NCI-H1048 (cell line): ENCODE data around the gene ATP13A3.

Experiments used
- DNase-seq: peaks from one replicate; lab custom pipeline; 2025; lab: John Stamatoyannopoulos, UW

The ATP13A3 gene

GRCh38 chr3:194392576-194392975 is 94.2 kb downstream of the ATP13A3 start:
- DNase-seq: no peak

GRCh38 chr3:194390835-194391234 is 96.0 kb downstream of the ATP13A3 start:
- DNase-seq: no peak

GRCh38 chr3:194389269-194389668 is 97.5 kb downstream of the ATP13A3 start:
- DNase-seq: no peak

- no peak for DNase-seq
Measured at GRCh38 chr3:194387926-194388418, 98.8 kb downstream of the ATP13A3 start.

GRCh38 chr3:194387276-194387675 is 99.5 kb downstream of the ATP13A3 start:
- no peak for DNase-seq

GRCh38 chr3:194386648-194387047 is 100.2 kb downstream of the ATP13A3 start:
- DNase-seq: no peak

GRCh38 chr3:194386066-194386465 is 100.7 kb downstream of the ATP13A3 start:
- DNase-seq: no peak

- no peak for DNase-seq
Measured at GRCh38 chr3:194384569-194385001, 102.2 kb downstream of the ATP13A3 start.

GRCh38 chr3:194384156-194384555 is 102.6 kb downstream of the ATP13A3 start:
- DNase-seq: no peak

GRCh38 chr3:194383276-194383940 is 103.4 kb downstream of the ATP13A3 start:
- DNase-seq: no peak

GRCh38 chr3:194382892-194383223 is 103.9 kb downstream of the ATP13A3 start:
- no peak for DNase-seq

GRCh38 chr3:194382196-194382891 is 104.5 kb downstream of the ATP13A3 start:
- no peak for DNase-seq

GRCh38 chr3:194381460-194381875 is 105.3 kb downstream of the ATP13A3 start:
- DNase-seq: no peak

- DNase-seq: no peak
Measured at GRCh38 chr3:194380326-194380725, 106.5 kb downstream of the ATP13A3 start.

- no peak for DNase-seq
Measured at GRCh38 chr3:194379651-194380050, 107.2 kb downstream of the ATP13A3 start.

- DNase-seq: no peak
Measured at GRCh38 chr3:194379231-194379630, 107.6 kb downstream of the ATP13A3 start.

GRCh38 chr3:194377708-194378107 is 109.1 kb downstream of the ATP13A3 start:
- no peak for DNase-seq

- no peak for DNase-seq
Measured at GRCh38 chr3:194376241-194376560, 110.6 kb downstream of the ATP13A3 start.

GRCh38 chr3:194375473-194376240 is 111.1 kb downstream of the ATP13A3 start:
- DNase-seq: no peak

GRCh38 chr3:194374935-194375334 is 111.9 kb downstream of the ATP13A3 start:
- DNase-seq: no peak

- DNase-seq: no peak
Measured at GRCh38 chr3:194373899-194374298, 112.9 kb downstream of the ATP13A3 start.

GRCh38 chr3:194373028-194373427 is 113.8 kb downstream of the ATP13A3 start:
- DNase-seq: no peak

- no peak for DNase-seq
Measured at GRCh38 chr3:194370753-194371152, 116.0 kb downstream of the ATP13A3 start.
